GM18868 (cell line): ENCODE results near the gene SERTAD3.
"Not testable (repeated sequence)": the region's sequence is repeated elsewhere in the genome, so short reads cannot be mapped to it uniquely, and the experiment has no call there.

ENCODE experiments used
- ATAC-seq: cut with Tn5 transposase; IDR thresholded peaks from one replicate; pipeline ENCODE4 v1.9.1; 2021; ENCODE audit warnings: mild to moderate bottlenecking, moderate library complexity; ENCODE audit not compliant: unreplicated experiment

Gene SERTAD3, protein sequence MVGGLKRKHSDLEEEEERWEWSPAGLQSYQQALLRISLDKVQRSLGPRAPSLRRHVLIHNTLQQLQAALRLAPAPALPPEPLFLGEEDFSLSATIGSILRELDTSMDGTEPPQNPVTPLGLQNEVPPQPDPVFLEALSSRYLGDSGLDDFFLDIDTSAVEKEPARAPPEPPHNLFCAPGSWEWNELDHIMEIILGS

DNA sequence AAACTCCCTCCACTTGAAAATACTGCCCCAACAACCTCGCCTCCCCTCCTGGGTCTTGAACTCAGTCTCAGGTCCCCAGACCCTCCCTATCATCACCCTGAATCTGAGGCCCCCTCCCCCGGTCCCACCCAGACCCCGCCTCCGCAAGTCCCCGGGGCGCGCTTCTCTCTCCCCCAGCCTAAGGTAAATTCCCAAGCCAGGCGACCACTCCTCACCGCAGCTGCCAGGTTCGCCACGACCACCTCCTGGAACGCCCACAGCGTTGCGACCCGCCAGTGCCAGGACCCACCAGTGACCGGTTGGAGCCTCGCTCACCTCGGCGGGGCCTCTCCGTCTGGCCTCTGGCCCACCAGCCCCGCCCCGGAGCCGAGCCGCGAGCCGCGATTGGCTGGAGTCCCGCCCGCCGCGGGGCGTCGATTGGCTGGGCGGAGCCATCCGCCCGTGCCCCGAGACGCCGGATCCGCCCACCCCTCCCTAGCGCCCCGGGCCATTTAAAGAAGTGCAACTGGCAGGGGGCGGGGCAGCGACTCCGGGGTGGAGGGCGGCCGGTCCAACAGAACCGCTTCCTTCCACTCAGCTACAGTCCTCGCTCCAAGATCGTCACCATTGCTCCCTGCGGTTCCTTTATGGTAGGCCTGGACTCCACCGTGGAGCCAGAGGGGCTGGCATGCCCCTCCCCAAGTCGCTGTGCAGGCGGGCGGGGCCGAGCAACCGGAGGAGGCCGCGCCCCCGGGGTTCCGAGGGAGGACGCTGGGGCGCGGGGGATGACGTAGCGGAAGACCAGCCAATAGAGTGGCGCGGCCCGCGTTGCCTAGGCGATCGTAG is at the start of gene SERTAD3:
Gene SERTAD3 (minus strand): TSS at position 336 of the 825 bp plus-strand sequence. CDS start 2,255 bp downstream, outside the sequence.
- peak; percentile 71 for ATAC-seq

DNA sequence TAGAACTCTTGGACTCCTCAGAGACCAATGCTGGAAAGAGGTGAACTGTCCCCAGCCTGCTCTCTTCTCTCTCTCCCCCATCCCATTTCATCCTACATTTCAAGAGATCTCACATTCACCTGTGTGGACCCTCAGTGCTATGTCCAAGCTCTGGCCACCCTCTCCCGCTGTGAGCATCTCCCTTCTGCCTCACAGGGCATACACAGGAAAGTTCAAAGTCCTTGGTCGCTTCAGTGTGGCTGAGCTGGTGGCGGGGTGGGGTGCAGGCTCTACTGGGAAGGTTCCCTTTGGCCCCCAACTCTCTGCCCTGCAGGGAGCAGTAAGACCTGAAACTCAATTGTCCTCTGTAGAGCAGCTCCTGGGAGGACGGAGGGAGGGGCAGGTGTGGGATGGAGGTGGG is 49.6 kb upstream of the SERTAD3 start:
- no peak for ATAC-seq

DNA sequence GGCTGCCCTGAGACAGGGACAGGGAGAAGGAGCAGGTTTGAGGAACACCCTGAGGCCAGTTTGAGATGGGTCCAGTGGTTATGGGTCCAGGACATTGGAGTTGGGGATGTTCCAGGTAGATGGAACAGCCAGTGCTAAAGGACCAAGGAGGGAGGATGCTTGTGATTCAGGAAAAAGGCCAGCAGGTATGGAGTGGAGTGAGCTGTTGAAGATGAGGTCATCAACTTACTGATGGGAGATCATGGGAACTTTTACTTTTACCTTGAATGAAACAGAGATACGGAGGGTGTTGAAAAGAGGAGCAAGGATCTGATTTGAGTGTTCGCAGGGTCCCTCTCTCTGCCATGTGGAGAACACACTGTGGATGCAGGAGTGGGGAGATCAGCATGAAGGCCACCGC is 48.1 kb upstream of the SERTAD3 start:
- ATAC-seq = no peak

DNA sequence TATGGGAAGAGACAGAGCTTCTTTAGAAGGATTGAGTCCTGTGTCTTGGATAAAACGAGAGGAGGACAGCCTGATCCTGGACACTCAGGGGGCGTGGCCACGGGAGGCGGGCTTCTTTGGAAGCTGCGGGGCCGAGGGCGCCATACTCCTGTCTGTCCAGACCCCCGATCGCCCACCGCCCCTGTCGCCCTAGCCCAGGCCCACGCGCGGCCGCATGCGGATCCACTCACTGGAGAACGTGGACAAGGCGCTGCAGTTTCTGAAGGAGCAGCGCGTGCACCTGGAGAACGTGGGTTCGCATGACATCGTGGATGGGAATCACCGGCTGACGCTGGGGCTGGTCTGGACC is 45.7 kb upstream of the SERTAD3 start:
- ATAC-seq = no peak

DNA sequence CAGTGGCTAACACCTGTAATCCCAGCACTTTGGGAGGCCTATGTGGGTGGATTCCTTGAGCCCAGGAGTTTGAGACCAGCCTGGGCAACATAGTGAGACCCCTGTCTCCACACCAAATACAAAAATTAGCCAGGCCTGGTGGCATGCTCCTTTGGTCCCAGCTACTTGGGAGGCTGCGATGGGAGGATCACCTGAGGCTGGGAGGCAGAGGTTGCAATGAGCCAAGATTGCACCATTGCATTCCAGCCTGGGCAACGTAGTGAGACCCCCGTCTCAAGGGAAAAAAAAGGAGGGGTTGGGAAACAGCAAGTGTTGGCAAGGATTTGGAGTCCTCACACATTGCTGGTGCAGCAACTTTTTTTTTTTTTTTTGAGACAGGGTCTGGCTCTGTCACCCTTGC is 41.9 kb upstream of the SERTAD3 start:
- no peak for ATAC-seq

DNA sequence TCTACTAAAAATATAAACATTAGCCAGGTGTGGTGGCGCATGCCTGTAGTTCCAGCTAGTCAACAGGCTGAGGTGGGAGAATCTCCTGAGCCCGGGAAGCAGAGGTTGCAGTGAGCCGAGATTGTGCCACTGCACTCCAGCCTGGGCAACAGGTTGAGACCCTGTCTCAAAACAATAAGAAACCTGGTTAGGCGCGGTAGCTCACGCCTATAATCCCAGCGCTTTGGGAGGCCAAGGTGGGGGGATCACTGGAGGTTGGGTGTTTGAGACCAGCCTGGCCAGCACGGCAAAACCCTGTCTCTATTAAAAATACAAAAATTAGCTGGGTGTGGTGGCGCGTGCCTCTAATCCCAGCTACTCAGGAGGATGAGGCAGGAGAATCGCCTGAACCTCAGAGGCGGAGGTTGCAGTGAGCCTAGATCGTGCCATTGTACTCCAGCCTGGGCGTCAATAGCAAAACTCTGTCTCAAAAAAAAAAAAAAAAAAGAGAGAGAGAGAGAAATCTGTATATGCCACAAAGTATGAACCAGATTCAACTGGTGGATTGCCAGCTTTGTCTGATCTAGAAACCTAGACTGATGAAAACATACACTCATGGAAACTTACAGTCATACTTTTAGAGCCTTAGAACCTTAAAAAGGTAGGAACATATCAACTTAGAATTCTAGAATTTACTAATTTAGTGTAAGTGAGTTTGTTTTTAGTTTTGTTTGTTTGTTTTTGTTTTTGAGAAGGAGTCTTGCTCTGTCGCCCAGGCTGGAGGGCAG is 31.9 kb upstream of the SERTAD3 start:
- not testable (repeated sequence) for ATAC-seq

DNA sequence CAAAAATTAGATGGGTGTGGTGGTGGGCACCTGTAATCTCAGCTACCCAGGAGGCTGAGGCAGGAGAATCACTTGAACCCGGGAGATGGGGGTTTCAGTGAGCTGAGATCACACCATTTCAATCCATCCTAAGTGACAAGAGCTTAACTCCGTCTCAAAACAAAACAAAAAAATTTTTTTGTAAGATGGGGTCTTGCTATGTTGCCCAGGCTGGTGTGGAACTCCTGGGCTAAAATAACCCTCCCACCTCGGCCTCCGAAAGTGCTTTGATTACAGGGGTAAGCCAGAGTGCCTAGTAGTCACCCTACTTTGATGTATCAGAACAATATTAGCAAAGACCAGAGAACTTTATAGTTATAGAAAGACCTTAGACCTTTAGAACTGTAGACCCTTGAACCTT is 30.6 kb upstream of the SERTAD3 start:
- ATAC-seq = no peak

DNA sequence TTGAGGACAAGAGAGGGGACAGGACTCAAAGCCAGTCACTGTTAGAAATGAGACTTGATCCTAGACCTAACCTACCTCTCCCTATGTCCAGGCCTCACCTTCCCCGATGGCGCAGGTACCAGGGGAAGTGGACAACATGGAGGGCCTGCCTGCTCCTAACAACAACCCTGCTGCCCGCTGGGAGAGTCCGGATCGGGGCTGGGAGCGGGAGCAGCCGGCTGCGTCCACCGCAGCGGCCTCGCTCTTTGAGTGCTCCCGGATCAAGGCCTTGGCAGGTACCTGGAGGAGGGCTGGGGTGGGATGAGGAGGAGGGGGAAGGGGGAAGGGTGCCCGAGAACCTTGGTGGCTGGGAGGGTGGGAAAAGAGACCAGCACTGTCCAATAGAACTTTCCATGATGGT is 28.4 kb upstream of the SERTAD3 start:
- ATAC-seq = no peak

DNA sequence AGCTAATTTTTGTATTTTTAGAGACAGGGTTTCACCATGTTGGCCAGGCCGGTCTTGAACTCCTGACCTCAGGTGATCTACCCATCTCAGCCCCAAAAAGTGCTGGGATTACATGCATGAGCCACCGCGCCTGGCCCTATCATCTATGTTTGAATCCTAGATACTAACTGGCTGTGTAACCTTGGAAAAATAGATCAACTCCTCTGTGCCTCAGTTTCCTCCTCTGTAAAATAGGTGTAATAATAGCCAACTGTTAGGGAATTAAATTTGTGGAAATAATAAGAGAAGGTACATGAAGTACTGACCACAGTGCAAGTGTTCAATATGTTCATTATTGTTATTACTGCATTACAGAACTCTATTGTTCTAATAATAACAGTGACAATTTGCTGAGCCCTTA is 27.0 kb upstream of the SERTAD3 start:
- no peak for ATAC-seq

DNA sequence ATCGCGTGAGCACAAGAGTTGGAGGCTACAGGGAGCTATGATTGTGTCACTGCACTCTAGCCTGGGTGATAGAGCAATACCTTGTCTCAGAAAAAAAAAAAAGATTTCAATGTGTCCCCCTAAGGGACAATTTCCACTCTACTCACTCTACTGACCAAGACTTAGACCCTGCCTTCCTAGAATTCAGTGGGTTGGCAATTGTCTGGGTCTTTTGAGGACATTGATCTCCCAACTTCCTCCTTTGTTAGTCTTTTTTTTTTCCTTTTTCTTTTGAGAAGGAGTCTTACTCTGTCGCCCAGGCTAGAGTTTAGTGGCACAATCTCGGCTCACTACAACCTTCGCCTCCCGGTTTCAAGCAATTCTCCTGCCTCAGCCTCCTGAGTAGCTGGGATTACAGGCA is 24.9 kb upstream of the SERTAD3 start:
- no peak for ATAC-seq

DNA sequence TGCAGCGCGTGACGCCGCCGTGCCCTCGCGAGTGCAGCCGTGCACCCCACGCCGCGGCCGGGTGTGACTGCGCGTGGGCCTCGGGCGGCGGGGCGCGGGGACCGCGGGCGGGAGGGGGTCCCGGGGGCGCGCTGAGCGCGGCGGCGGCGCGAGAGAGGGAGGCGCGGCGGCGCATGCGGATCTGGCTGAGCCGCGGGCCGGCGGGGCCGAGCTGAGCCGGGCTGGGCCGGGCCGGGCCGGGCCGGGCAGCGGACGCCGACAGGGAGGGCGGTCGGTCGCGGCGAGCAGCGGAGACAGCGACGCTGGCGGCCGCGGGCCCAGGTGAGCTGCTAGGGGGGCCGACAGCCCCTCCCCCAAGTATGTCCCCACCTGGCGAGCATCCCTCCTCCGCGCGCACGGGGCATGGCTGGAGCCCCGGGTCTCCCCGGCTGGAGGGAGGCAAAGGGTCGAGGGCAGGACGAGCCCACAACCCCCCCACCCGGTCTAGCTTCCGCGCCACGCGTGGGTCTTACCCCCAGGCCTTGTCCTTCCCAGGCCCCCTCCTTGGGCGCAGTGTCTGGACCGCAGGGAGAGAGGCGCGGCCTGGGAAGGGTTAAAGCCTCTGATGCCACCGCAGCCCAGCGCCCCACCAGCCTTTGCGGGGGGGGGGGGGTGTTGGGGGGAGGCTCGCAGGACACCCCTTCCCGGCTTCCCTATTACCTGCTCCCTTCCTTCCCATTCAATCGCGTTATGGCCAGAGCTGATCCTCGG is 23.0 kb upstream of the SERTAD3 start, which contains the start of gene SPTBN4:
Gene SPTBN4 (plus strand): TSS at position 17 of the 750 bp plus-strand sequence. CDS start 5,621 bp downstream, outside the sequence.
- ATAC-seq = no peak

DNA sequence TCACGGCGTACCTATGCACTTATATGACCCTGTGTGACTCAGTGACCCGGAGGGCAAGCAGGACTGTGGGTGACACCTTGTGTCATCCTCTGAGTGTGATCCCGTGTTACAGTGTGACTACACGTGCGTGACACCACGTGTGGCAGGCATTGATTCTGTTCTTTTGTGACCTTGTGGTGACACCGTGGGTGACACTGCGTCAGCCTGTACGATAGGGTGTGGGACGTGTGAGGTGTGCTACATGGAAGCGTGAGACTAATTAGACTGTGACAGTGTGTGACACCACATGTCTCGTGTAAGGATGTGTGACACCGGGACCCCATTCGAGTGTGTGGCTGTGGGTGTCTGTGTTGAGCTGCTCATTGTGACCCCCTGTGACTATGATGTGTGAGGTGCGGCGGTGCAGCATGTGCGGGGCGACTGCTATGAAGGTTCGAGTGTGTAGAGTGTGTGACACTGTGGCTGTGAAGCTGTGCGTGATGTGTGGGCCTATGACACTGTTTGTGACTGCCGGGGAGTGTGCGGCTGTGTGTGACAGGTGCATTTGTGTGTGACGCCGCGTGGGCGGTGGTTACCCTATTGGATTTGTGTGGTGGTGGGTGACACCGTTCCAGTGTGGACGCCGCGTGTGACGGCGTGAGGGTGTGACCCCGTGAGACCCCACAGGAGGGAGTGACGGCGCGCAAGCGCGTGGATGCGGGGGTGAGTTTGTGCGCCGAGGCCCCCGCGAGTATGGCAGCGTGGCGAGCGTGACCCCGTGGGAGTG is 22.3 kb upstream of the SERTAD3 start:
- ATAC-seq = peak; percentile 21

DNA sequence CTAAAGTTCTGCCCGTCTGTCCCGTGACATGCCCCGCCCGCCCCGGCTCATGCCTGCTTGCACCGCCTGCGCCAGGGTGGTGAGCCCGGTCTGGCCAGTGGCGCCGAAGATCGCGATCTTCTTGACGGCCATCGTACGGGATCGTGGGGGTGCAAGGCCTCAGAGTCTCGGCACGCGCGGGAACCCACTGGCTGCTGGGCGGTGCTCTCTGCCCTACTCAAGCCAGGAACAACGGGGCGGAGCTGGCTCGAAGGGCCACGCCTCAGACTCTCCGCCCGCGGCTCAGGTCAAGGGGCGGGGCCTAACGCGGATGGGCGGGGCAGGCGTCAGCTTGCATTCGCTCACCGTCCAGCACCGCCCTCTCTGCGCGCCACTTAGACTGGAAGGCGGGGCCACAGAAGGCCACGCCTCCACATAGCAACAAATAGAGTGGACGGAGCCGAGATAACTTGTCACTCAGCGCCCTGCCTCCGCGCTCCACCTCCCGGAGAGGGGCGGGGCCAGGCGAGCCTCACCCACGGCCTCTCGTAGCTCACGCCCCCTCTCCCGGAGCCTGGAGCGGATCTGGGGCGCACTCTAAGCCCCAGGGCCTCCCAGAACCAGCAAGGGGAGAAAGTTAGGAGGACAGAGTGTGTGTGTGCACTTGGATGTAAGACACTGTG is 21.6 kb upstream of the SERTAD3 start, which contains the start of gene BLVRB:
Gene BLVRB (minus strand): TSS at position 189 of the 662 bp plus-strand sequence. CDS start 57 bp downstream, at position 132.
- ATAC-seq = peak; percentile 90

DNA sequence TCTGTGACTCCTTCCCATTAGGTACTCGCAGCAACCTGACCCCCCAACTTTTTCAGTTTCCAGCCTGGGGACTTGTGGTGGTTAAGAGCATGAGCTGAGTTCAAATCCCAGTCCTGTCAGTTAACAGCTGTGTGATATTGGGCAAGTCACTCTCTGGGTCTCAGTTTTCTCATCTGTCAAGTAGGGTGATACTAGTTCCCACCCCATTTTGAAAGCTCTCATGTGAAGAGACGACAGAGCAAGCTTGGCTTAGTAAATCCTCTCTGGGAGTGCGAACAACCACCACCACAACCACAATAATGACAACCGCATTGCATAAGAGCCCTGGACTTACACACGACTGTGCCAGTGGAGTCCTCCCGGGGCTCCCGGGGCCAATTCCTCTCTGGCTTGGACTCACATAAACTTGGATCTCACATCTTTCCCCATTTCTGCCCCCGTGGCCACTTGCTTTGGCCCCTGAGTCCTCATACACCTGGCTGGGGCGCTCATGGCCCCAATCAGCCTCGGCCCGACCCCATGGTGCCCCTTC is 21.0 kb upstream of the SERTAD3 start:
- no peak for ATAC-seq

DNA sequence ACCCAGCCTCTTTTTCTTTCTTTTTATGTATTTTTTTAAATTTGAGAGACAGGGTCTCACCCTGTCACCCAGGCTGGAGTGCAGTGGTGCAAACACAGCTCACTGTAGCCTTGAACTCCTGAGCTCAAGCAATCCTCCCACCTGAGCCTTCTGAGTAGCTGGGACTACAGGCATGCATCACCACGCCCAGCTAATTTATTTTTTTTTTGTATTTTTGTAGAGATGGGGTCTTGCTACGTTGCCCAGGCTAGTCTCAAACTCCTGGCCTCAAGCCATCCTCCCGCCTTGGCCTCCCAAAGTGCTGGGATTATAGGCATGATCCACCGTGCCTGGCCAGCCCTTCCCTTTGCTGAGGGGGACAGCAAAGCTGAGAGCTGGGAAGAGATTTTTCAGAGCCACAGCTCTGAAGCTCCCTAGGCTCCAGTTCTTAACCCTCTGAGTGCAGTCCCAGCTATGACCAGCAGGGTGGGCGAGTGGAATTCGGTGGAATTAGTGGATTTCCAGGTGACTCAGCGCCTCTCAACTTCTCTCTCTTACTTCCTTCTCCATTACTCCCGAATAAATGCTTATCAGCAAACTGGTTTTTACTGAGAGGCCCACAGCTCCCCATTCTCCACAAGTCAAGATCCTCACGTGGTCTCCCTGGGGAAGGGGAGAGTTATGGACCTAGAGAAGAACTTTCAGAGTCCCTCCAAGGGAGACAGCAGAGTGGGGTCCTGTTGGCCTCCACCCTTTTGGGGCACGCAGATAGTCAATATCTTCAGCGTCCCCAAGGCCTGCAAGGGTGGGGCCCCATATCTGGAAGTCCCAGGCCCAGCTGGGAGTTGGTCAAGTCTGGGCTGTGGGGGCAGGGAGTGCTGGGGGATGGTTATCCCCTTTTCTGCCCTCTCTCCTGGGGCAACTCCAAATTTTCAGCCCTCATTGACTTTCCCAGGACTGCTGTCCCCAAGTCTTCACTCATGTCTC is 20.2 kb upstream of the SERTAD3 start:
- no peak for ATAC-seq

DNA sequence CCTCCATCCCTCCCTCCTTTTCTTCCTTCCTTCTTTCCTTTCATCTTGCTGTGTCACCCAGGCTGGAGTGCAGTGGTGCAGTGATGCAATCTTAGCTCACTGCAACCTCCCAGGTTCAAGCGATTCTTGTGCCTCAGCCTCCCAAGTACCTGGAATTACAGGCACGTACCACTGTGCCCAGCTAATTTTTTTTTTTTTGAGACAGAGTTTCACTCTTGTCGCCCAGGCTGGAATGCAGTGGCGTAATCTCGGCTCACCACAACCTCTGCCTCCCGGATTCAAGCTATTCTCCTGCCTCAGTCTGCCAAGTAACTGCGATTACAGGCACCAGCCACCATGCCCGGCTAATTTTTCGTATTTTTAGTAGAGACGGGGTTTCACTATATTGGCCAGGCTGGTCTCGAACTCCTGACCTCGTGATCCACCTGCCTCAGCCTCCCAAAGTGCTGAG is 19.5 kb upstream of the SERTAD3 start:
- ATAC-seq = not testable (repeated sequence)

DNA sequence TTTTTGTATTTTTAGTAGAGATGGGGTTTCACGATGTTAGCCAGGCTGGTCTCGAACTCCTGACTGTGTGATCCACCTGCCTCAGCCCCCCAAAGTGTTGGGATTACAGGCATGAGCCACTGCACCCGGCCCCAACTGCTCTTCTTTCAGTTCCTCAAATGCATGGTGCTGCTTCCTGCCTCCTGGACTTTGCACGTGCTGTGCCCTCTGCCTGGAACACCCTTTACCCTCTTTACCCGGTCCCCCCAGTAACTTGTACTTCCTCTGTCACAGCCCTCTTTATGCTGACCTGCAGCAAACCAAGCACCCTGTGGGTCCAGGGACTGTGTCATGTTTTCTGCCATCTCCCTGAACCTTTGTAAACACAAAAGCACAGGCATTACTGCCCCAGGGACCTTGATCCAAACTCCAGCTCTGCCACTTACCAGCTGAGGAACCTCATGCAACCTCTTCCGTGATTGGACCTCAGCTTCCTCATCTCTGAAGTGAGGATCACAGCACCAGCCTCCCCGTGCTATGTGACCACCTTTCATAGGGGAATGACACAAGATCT is 17.6 kb upstream of the SERTAD3 start:
- no peak for ATAC-seq

DNA sequence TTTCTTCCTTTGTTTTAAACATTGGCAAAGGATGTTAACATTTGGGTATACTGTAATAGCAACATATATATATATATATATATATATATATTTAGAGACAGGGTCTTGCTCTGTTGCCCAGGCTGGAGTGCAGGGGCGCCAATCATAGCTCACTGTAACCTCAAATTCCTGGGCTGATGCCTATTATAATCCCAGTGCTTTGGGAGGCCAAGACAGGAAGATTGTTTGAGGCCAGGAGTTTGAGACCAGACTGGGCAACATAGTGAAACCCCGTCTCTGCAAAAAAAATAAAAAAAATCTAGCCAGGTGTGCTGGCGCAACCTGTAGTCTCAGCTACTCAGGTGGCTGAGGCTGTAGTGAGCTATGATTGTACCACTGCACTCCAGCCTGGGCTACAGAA is 16.1 kb upstream of the SERTAD3 start:
- ATAC-seq = no peak
